Mesenchymal stem cell (in vitro differentiated cells and primary cell): ENCODE measurements around the gene SMURF1.

Source experiments
- DNase-seq: peaks from one replicate; pipeline ENCODE4 v3.0.0-alpha.2; 2013
- H2AFZ ChIP-seq: one replicate; pipeline ENCODE4 v1.6.1; 2013; ENCODE audit warnings: low read depth, mild to moderate bottlenecking, control low read depth, inconsistent platforms, low read length, moderate library complexity
- H2AK5ac ChIP-seq: 2 replicates; pipeline ENCODE4 v1.6.1; 2013; ENCODE audit warnings: low read length, moderate library complexity, mild to moderate bottlenecking, inconsistent platforms; ENCODE audit not compliant: severe bottlenecking
- H2BK120ac ChIP-seq: one replicate; pipeline ENCODE4 v1.6.1; 2013; ENCODE audit warnings: low read depth, mild to moderate bottlenecking, inconsistent platforms, low read length, moderate library complexity
- H2BK12ac ChIP-seq, 2 experiments: one replicate each; pipeline ENCODE4 v1.6.1; 2013; ENCODE audit warnings: inconsistent platforms in 2 of 2, low read length in 2 of 2, mild to moderate bottlenecking in 2 of 2, moderate library complexity in 2 of 2, control low read depth in 1 of 2
- H2BK15ac ChIP-seq: one replicate; pipeline ENCODE4 v1.6.1; 2013; ENCODE audit warnings: mild to moderate bottlenecking, low read depth, inconsistent platforms; ENCODE audit not compliant: poor library complexity, severe bottlenecking
- H2BK5ac ChIP-seq: 2 replicates; pipeline ENCODE4 v1.6.1; 2013; ENCODE audit warnings: low read depth, mild to moderate bottlenecking, low read length, control low read depth, inconsistent platforms; ENCODE audit not compliant: poor library complexity, severe bottlenecking
- H3K14ac ChIP-seq, 2 experiments: one replicate each; pipeline ENCODE4 v1.6.1; 2013; ENCODE audit warnings: inconsistent platforms in 2 of 2, low read length in 2 of 2, control low read depth in 1 of 2, mild to moderate bottlenecking in 1 of 2, moderate library complexity in 1 of 2
- H3K18ac ChIP-seq, 2 experiments: one replicate each; pipeline ENCODE4 v1.6.1; 2013; ENCODE audit warnings: inconsistent platforms in 2 of 2, low read length in 2 of 2, control low read depth in 1 of 2, low read depth in 1 of 2, mild to moderate bottlenecking in 1 of 2
- H3K23ac ChIP-seq, 2 experiments: one replicate each; pipeline ENCODE4 v1.6.1; 2013; ENCODE audit warnings: inconsistent platforms in 2 of 2, low read length in 2 of 2, mild to moderate bottlenecking in 2 of 2, moderate library complexity in 2 of 2, control low read depth in 1 of 2
- H3K27ac ChIP-seq: 2 replicates; pipeline ENCODE4 v1.5.1; 2013; ENCODE audit warnings: mild to moderate bottlenecking, moderate library complexity, low read length, control low read depth, inconsistent platforms; ENCODE audit not compliant: poor library complexity, severe bottlenecking
- H3K27me3 ChIP-seq, 2 experiments: 2 replicates each; pipeline versions ENCODE4 v1.6.1 to v1.7.0; 2013; ENCODE audit warnings: low read length in 2 of 2, mild to moderate bottlenecking in 2 of 2, moderate library complexity in 2 of 2, control low read depth in 1 of 2, inconsistent platforms in 1 of 2; ENCODE audit not compliant: control insufficient read depth in 1 of 2, insufficient read depth in 1 of 2
- H3K36me3 ChIP-seq, 2 experiments: 2 replicates each; pipeline versions ENCODE4 v1.6.1 to v1.7.0; 2013; ENCODE audit warnings: low read length in 2 of 2, control low read depth in 1 of 2, inconsistent platforms in 1 of 2, low read depth in 1 of 2, mild to moderate bottlenecking in 1 of 2; ENCODE audit not compliant: insufficient read depth in 2 of 2, control insufficient read depth in 1 of 2
- H3K4ac ChIP-seq, 2 experiments: one replicate each; pipeline ENCODE4 v1.6.1; 2013; ENCODE audit warnings: inconsistent platforms in 2 of 2, low read length in 2 of 2, mild to moderate bottlenecking in 2 of 2, moderate library complexity in 2 of 2, control low read depth in 1 of 2, low read depth in 1 of 2
- H3K4me1 ChIP-seq: 2 replicates; pipeline ENCODE4 v1.6.1; 2013; ENCODE audit warnings: low read depth, low read length, control low read depth; ENCODE audit not compliant: control insufficient read depth, insufficient read depth
- H3K4me2 ChIP-seq: 2 replicates; pipeline ENCODE4 v1.6.1; 2013; ENCODE audit warnings: low read length, mild to moderate bottlenecking, inconsistent platforms; ENCODE audit not compliant: poor library complexity, severe bottlenecking
- H3K4me3 ChIP-seq, 2 experiments: 2 replicates each; pipeline versions ENCODE4 v1.5.1 to v1.7.0; 2013; ENCODE audit warnings: low read length in 2 of 2, mild to moderate bottlenecking in 2 of 2, control low read depth in 1 of 2, low read depth in 1 of 2; ENCODE audit not compliant: insufficient read depth in 1 of 2
- H3K79me1 ChIP-seq: replicated peaks from 2 replicates; pipeline ENCODE4 v1.6.1; 2013; ENCODE audit warnings: mild to moderate bottlenecking, control low read depth, low read length, inconsistent platforms; ENCODE audit not compliant: poor library complexity, severe bottlenecking
- H3K9ac ChIP-seq: 2 replicates; pipeline ENCODE4 v1.7.0; 2013; ENCODE audit warnings: mild to moderate bottlenecking, low read length, moderate library complexity
- H3K9me3 ChIP-seq: 2 replicates; pipeline ENCODE4 v1.7.0; 2013; ENCODE audit warnings: mild to moderate bottlenecking, low read length; ENCODE audit not compliant: control insufficient read depth
- H4K8ac ChIP-seq: one replicate; pipeline ENCODE4 v1.6.1; 2013; ENCODE audit warnings: inconsistent platforms, mild to moderate bottlenecking, low read length, moderate library complexity
- H4K91ac ChIP-seq: one replicate; pipeline ENCODE4 v1.6.1; 2013; ENCODE audit warnings: mild to moderate bottlenecking, low read length, inconsistent platforms
- WGBS: methylation state at CpG from one replicate; pipeline ENCODE4 v1.1.7; 2013; ENCODE audit warnings: mixed read lengths; 5-methylcytosine and 5-hydroxymethylcytosine counted together

Gene SMURF1

GRCh38 chr7:99005776-99006175, 138.1 kb downstream of the SMURF1 start:
- Histone ChIP-seq H3K36me3 (peaks cover 58 to 84% of the 10 kb centered on the region in 2 experiments), H2BK12ac (no peak overlapping the region), H2BK5ac (no peak overlapping the region), H2BK15ac (no peak overlapping the region), H3K23ac (no peak overlapping the region), H3K4me2 (no peak overlapping the region), H3K79me1 (peaks cover 34% of the 10 kb centered on the region), H3K27ac (no peak overlapping the region), H4K91ac (no peak overlapping the region), H4K8ac (no peak overlapping the region), H3K9me3 (no peaks in the 10 kb centered on the region), H3K18ac (no peak overlapping the region), H3K4me1 (peaks cover 40% of the 10 kb centered on the region), H2AK5ac (peak overlapping the region; percentile 27), H3K9ac (no peak overlapping the region), H3K27me3 (no peaks in the 10 kb centered on the region), H2AFZ (no peak overlapping the region), H3K4me3 (no peak overlapping the region), H2BK120ac (no peak overlapping the region), H3K4ac (no peak overlapping the region), H3K14ac (no peak overlapping the region)
- no peak for DNase-seq
- 90% methylated on average over 15 of the region's 15 CpGs for WGBS

GRCh38 chr7:99004781-99005500, 139.0 kb downstream of the SMURF1 start:
- Histone ChIP-seq H2BK15ac (no peak overlapping the region), H3K27ac (peak overlapping the region; percentile 7), H2BK5ac (no peak overlapping the region), H3K23ac (no peak overlapping the region), H3K27me3 (no peaks in the 10 kb centered on the region), H3K18ac (no peak overlapping the region), H4K8ac (no peak overlapping the region), H2BK12ac (no peak overlapping the region), H3K4ac (no peak overlapping the region), H2BK120ac (no peak overlapping the region), H3K4me1 (peaks cover 49% of the 10 kb centered on the region), H3K9me3 (no peaks in the 10 kb centered on the region), H3K14ac (no peak overlapping the region), H3K36me3 (peaks cover 56 to 84% of the 10 kb centered on the region in 2 experiments), H3K79me1 (peaks cover 30% of the 10 kb centered on the region), H2AFZ (no peak overlapping the region), H3K4me2 (no peak overlapping the region), H2AK5ac (peak overlapping the region; percentile 27), H4K91ac (no peak overlapping the region), H3K4me3 (no peak overlapping the region), H3K9ac (no peak overlapping the region)
- DNase-seq: no peak
- WGBS: 95% methylated on average over 26 of the region's 26 CpGs

- H2BK5ac ChIP-seq: no peak overlapping the region
- H3K27me3 ChIP-seq: no peaks in the 10 kb centered on the region
- WGBS: 97% methylated on average over 8 of the region's 8 CpGs
These were observed 139.7 kb downstream of the SMURF1 start for GRCh38 chr7:99004216-99004615.

GRCh38 chr7:99003419-99003818, 140.5 kb downstream of the SMURF1 start:
- H2BK12ac ChIP-seq: no peak overlapping the region
- H3K27ac ChIP-seq: peak overlapping the region; percentile 99
- H3K14ac ChIP-seq: no peak overlapping the region
- peaks cover 49% of the 10 kb centered on the region for H3K4me1 ChIP-seq
- no peak overlapping the region for H3K4me2 ChIP-seq
- H3K18ac ChIP-seq: no peak overlapping the region
- peak overlapping the region; percentile 60 for H2BK5ac ChIP-seq
- WGBS: 95% methylated on average over 15 of the region's 15 CpGs
- no peaks in the 10 kb centered on the region for H3K27me3 ChIP-seq
- H2AK5ac ChIP-seq: peak overlapping the region; percentile 54
- peaks cover 26% of the 10 kb centered on the region for H3K79me1 ChIP-seq
- no peak overlapping the region for H2BK120ac ChIP-seq
- H3K9me3 ChIP-seq: no peaks in the 10 kb centered on the region
- no peak overlapping the region for H2AFZ ChIP-seq
- H2BK15ac ChIP-seq: no peak overlapping the region
- H3K9ac ChIP-seq: no peak overlapping the region
- H4K8ac ChIP-seq: no peak overlapping the region
- DNase-seq: no peak
- H3K23ac ChIP-seq: no peak overlapping the region
- H3K36me3 ChIP-seq: peaks cover 52 to 85% of the 10 kb centered on the region in 2 experiments
- no peak overlapping the region for H4K91ac ChIP-seq
- no peak overlapping the region for H3K4me3 ChIP-seq
- no peak overlapping the region for H3K4ac ChIP-seq

More at GRCh38 chr7:99004216-99004615, 139.7 kb downstream of the SMURF1 start:
- H4K91ac ChIP-seq: no peak overlapping the region
- H2BK120ac ChIP-seq: no peak overlapping the region
- DNase-seq: no peak
- peak overlapping the region; percentile 27 for H2AK5ac ChIP-seq
- H3K23ac ChIP-seq: no peak overlapping the region
- no peak overlapping the region for H3K4me3 ChIP-seq
- no peak overlapping the region for H3K4me2 ChIP-seq
- H3K9ac ChIP-seq: no peak overlapping the region
- no peak overlapping the region for H4K8ac ChIP-seq
- no peak overlapping the region for H2AFZ ChIP-seq
- no peaks in the 10 kb centered on the region for H3K9me3 ChIP-seq
- no peak overlapping the region for H3K18ac ChIP-seq
- no peak overlapping the region for H3K14ac ChIP-seq
- peaks cover 29% of the 10 kb centered on the region for H3K79me1 ChIP-seq
- H3K27ac ChIP-seq: peak overlapping the region; percentile 19
- no peak overlapping the region for H2BK12ac ChIP-seq
- H3K4me1 ChIP-seq: peaks cover 49% of the 10 kb centered on the region
- no peak overlapping the region for H3K4ac ChIP-seq
- H3K36me3 ChIP-seq: peaks cover 54 to 85% of the 10 kb centered on the region in 2 experiments
- no peak overlapping the region for H2BK15ac ChIP-seq
